22Rv1 (cell line): ENCODE measurements around the gene SRSF12.

Experiments
- ZFX ChIP-seq: fragments of 450-650 bp; IDR thresholded peaks from 2 replicates; pipeline ENCODE4 v1.6.1; 2017; ENCODE audit warnings: antibody characterized with exemption, borderline replicate concordance
- TF ChIP-seq, protein P1 (sequence below): fragments of 450-650 bp; IDR thresholded peaks from 2 replicates; pipeline ENCODE4 v1.5.1; 2017; ENCODE audit warnings: mild to moderate bottlenecking

DNA sequence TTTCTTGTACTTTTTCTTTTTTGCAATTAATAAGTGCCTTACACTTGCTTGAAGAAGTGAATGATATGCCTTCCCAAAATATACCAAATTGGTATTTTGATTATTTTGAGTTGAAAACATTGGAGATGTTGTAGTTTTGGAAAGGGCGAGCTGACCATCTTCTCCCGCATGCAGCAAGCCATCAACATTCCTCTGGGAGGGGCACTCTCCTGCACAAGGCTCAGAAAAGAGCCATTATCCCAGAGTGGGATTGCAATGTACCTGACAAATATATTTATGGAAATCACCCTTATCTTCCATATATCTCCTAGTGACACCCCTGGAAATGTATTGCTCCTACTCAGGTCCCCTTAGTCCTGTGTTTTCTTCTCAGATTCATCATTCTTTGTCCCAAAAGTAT is 60.1 kb downstream of the SRSF12 start:
- TF ChIP-seq, protein P1, sequence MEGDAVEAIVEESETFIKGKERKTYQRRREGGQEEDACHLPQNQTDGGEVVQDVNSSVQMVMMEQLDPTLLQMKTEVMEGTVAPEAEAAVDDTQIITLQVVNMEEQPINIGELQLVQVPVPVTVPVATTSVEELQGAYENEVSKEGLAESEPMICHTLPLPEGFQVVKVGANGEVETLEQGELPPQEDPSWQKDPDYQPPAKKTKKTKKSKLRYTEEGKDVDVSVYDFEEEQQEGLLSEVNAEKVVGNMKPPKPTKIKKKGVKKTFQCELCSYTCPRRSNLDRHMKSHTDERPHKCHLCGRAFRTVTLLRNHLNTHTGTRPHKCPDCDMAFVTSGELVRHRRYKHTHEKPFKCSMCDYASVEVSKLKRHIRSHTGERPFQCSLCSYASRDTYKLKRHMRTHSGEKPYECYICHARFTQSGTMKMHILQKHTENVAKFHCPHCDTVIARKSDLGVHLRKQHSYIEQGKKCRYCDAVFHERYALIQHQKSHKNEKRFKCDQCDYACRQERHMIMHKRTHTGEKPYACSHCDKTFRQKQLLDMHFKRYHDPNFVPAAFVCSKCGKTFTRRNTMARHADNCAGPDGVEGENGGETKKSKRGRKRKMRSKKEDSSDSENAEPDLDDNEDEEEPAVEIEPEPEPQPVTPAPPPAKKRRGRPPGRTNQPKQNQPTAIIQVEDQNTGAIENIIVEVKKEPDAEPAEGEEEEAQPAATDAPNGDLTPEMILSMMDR = no peak
- no peak for TF ChIP-seq ZFX
